Measurements from ENCODE around the gene ROBO4. TPM values are rescaled to one million over a fixed set of nuclear protein-coding genes. Genes with fewer than 3 reads are reported as not detected.

The ROBO4 gene
- total and polyA plus RNA-seq, 5 experiments from 2014 or later: 0.04 TPM; not detected in 4

DNA sequence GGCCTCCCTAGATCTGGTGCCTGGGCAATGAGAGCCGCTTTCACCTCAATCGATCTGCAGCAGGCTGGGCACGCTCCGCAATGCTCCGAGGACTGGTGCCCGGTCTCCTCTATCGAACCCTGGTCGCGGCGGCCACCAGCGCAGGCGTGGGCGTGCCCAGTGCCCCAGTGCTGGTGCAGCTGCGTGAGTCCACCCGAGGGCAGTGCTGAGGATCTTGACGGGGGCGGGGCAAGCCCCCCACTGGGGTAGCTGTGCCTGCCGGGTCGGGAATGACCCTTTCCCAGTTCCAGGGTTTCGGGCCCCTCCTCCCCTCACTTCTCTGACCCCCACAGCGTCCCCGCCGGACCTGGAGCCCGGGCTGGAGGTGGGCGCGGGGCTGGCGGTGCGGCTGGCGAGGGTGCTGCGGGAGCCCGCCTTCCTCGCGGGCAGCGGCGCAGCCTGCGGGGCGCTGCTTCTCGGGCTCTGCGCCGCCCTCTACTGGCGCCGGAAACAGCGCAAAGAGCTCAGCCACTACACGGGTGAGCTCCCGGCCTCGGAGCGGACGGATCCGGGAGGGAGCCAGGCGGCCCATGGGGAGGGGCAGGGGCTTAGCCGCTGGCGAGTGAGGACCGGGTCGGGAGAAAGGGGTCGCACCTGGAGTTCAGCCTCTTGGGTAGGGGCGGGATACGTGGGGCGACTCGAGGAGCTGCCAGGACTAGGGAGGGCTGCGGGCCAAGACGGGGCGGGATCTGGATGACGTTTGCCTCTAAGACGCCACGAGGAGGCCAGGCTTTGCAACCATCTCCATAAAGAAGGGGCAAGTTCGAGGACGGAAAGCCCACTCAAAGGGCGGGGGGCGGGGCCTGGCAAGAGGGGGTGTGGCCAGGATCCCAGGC, 21.5 kb downstream of the ROBO4 start:
- ATAC-seq (peak; percentile 94), DNase-seq (peak; percentile 62 to 90 (median 78))
- peak overlapping the region; percentile 53 to 98 (median 96) for H3K27ac Mint-ChIP-seq
- peaks cover 5 to 43% (median 22%) of the 10 kb centered on the region in 5 donors for H3K27me3 Mint-ChIP-seq
- no peaks in the 10 kb centered on the region for H3K9me3 Mint-ChIP-seq
- H3K4me1 Mint-ChIP-seq: peaks cover 18 to 44% (median 23%) of the 10 kb centered on the region in 4 donors
- H3K4me3 Mint-ChIP-seq: peak overlapping the region; percentile 74 to 96 (median 91)
- POLR2A ChIA-PET: interaction anchor here (0.6 to 3.8 kb wide), 14 partner anchors 10 to 253 kb away, joined by 3 to 49 read pairs (median 6); partner anchors contain the start of genes CCDC15, MSANTD2, ROBO3 and TBRG1
- H3K36me3 Mint-ChIP-seq: no peaks in the 10 kb centered on the region

DNA sequence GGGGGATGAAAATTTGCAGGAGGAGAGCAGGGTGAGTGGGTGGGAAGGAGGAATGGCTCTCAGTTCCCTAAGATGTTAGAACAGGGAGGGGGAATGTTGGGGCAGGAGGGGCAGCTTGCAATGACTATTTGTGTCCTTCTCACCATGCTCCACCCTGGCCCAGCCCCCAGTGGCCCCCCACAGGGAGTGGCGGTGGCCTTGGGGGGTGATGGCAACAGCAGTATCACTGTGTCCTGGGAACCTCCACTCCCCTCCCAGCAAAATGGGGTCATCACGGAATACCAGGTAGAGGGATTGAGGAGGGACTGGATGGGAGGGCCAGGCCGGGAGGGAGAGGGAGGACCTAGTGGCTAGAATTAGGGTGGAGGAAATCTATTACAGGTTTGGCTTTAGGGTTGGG, 22.3 kb downstream of the ROBO4 start:
- H3K36me3 Mint-ChIP-seq: no peaks in the 10 kb centered on the region
- no peaks in the 10 kb centered on the region for H3K9me3 Mint-ChIP-seq
- H3K27ac Mint-ChIP-seq: peak overlapping the region in 5 of 10 donors; percentile 20 to 93 (median 77)
- H3K4me1 Mint-ChIP-seq: peaks cover 18 to 39% (median 22%) of the 10 kb centered on the region in 4 donors
- peak overlapping the region; percentile 61 to 94 (median 78) for H3K4me3 Mint-ChIP-seq
- DNase-seq: no peak
- peaks cover 10 to 50% (median 26%) of the 10 kb centered on the region in 5 donors for H3K27me3 Mint-ChIP-seq
- no peak for ATAC-seq
- POLR2A ChIA-PET: interaction anchor here (1.5 to 3.8 kb wide), 3 partner anchors 45 to 79 kb away, joined by 11 to 49 read pairs (median 18); partner anchors contain the start of gene CCDC15

GRCh38 chr11:124874571-124875255, 23.0 kb downstream of the ROBO4 start:
- Mint-ChIP-seq H3K27me3 (peaks cover 16 to 57% (median 33%) of the 10 kb centered on the region in 5 donors), H3K4me3 (peak overlapping the region in 7 of 10 donors; percentile 14 to 78 (median 57)), H3K4me1 (peaks cover 16 to 39% (median 22%) of the 10 kb centered on the region in 4 donors), H3K9me3 (no peaks in the 10 kb centered on the region), H3K36me3 (no peaks in the 10 kb centered on the region), H3K27ac (peak overlapping the region in 2 of 10 donors; percentile 23 to 86)
- DNase-seq (no peak), ATAC-seq (no peak)
- POLR2A ChIA-PET: interaction anchor here (3.8 kb wide), 1 partner anchor 79 kb away, joined by 49 read pairs; the partner anchor contains the start of gene CCDC15

DNA sequence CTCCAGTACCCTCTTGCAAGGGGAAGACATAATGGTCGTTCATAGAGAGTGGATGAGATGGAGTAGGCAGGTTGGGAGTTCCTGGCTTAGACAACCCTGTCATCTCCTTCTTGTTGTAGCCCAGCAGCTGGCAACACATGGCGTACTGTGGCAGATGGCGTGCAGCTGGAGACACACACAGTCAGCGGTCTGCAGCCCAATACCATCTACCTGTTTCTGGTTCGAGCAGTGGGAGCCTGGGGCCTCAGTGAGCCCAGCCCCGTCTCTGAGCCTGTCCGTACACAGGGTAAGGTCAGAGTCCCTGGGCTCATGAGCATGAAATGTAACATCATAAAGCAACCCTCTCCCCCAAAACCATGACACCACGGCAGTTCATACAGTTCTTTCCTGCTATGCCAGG, 23.7 kb downstream of the ROBO4 start:
- no peak for DNase-seq
- H3K4me3 Mint-ChIP-seq: peak overlapping the region in 1 of 10 donors; percentile 19
- ATAC-seq: no peak
- H3K27me3 Mint-ChIP-seq: peaks cover 22 to 65% (median 39%) of the 10 kb centered on the region in 5 donors
- H3K4me1 Mint-ChIP-seq: peaks cover 21 to 40% (median 27%) of the 10 kb centered on the region in 4 donors
- no peaks in the 10 kb centered on the region for H3K9me3 Mint-ChIP-seq
- POLR2A ChIA-PET: no interaction called here
- no peaks in the 10 kb centered on the region for H3K36me3 Mint-ChIP-seq
- peak overlapping the region in 1 of 10 donors; percentile 44 for H3K27ac Mint-ChIP-seq

GRCh38 chr11:124872741-124873140, 24.9 kb downstream of the ROBO4 start:
- Mint-ChIP-seq H3K9me3 (no peaks in the 10 kb centered on the region), H3K27me3 (peaks cover 30 to 77% (median 51%) of the 10 kb centered on the region in 5 donors), H3K4me3 (no peak overlapping the region), H3K27ac (no peak overlapping the region), H3K36me3 (no peaks in the 10 kb centered on the region), H3K4me1 (peaks cover 23 to 48% (median 35%) of the 10 kb centered on the region in 4 donors)
- DNase-seq: no peak
- POLR2A ChIA-PET: no interaction called here
- no peak for ATAC-seq

DNA sequence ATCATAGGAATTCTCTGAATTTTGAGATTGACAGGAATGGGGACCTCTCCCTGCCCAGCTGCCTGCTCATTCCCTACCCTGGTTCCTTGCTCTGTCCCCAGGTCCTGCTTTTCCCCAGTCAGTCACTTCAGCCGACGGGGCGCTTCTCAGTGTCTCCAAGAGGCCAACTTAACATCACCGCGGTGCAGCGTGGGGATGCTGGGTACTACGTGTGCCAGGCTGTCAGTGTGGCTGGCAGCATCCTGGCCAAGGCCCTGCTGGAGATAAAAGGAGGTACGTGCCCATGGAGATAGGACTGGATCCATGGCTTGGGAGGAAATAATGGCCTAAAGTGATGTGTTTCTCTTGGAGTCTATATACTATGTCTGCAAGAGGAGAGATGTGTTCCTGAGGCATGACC, 25.4 kb downstream of the ROBO4 start:
- H3K27me3 Mint-ChIP-seq: peaks cover 33 to 82% (median 56%) of the 10 kb centered on the region in 5 donors
- no peak for DNase-seq
- H3K9me3 Mint-ChIP-seq: no peaks in the 10 kb centered on the region
- peaks cover 22 to 48% (median 34%) of the 10 kb centered on the region in 4 donors for H3K4me1 Mint-ChIP-seq
- H3K36me3 Mint-ChIP-seq: no peaks in the 10 kb centered on the region
- no peak overlapping the region for H3K27ac Mint-ChIP-seq
- ATAC-seq: no peak
- H3K4me3 Mint-ChIP-seq: no peak overlapping the region
- POLR2A ChIA-PET: no interaction called here

- POLR2A ChIA-PET: interaction anchor here (1.1 kb wide), 1 partner anchor 83 kb away, joined by 3 read pairs; no protein-coding TSS in a partner anchor
- Mint-ChIP-seq H3K36me3 (no peaks in the 10 kb centered on the region), H3K9me3 (no peaks in the 10 kb centered on the region), H3K27ac (no peak overlapping the region), H3K27me3 (peaks cover 42 to 92% (median 71%) of the 10 kb centered on the region in 5 donors), H3K4me1 (peaks cover 21 to 52% (median 34%) of the 10 kb centered on the region in 4 donors), H3K4me3 (no peak overlapping the region)
- DNase-seq (no peak), ATAC-seq (no peak)
These were observed 27.2 kb downstream of the ROBO4 start for GRCh38 chr11:124870430-124870829.

DNA sequence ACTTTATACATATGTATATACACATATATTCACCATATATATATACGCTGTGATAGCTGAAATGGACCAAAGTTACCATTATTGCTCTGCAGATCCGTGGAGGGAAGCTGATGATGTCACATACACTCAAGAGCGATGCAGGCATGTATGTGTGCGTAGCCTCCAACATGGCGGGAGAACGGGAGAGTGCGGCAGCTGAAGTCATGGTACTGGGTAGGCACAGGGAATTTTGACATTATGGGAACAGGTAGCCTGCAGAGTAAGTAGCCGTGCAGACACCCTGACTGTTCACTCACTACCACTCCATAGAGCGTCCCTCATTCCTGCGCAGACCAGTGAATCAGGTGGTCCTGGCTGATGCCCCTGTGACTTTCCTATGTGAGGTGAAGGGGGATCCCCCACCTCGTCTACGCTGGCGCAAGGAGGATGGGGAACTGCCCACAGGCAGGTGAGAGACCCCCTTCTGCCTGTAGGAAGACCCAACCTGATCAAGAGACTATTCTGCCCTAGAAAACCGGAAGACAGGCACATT, 27.7 kb downstream of the ROBO4 start:
- H3K4me3 Mint-ChIP-seq: peak overlapping the region in 1 of 10 donors; percentile 24
- no peaks in the 10 kb centered on the region for H3K36me3 Mint-ChIP-seq
- H3K27me3 Mint-ChIP-seq: peaks cover 42 to 87% (median 71%) of the 10 kb centered on the region in 5 donors
- DNase-seq: no peak
- POLR2A ChIA-PET: interaction anchor here (0.6 to 1.1 kb wide), 2 partner anchors 84 to 106 kb away, joined by 3 read pairs; no protein-coding TSS in a partner anchor
- no peak for ATAC-seq
- no peak overlapping the region for H3K27ac Mint-ChIP-seq
- no peaks in the 10 kb centered on the region for H3K9me3 Mint-ChIP-seq
- peaks cover 20 to 49% (median 35%) of the 10 kb centered on the region in 4 donors for H3K4me1 Mint-ChIP-seq

DNA sequence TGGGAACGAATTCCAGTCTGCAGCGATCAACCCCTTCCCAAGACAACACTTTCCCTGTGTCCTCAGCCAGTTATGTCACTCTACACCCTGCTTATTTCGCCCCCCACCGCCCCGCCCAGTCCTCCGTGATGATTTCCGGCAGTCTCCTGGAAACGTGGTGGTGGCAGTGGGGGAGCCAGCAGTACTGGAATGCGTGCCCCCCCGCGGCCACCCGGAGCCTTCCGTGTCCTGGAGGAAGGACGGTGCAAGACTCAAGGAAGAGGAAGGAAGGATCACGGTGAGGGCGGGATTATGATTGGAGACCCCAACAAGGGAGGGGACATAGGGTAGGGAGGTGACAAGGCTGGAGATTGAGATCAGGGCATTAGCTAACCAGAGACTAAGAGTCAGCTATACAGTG, 28.3 kb downstream of the ROBO4 start:
- no peaks in the 10 kb centered on the region for H3K9me3 Mint-ChIP-seq
- peaks cover 44 to 87% (median 68%) of the 10 kb centered on the region in 5 donors for H3K27me3 Mint-ChIP-seq
- H3K4me3 Mint-ChIP-seq: peak overlapping the region; percentile 24 to 75 (median 58)
- no peak for DNase-seq
- H3K36me3 Mint-ChIP-seq: no peaks in the 10 kb centered on the region
- ATAC-seq: no peak
- peaks cover 20 to 50% (median 39%) of the 10 kb centered on the region in 4 donors for H3K4me1 Mint-ChIP-seq
- H3K27ac Mint-ChIP-seq: peak overlapping the region in 1 of 10 donors; percentile 19
- POLR2A ChIA-PET: interaction anchor here (0.6 kb wide), 1 partner anchor 106 kb away, joined by 3 read pairs; no protein-coding TSS in a partner anchor

DNA sequence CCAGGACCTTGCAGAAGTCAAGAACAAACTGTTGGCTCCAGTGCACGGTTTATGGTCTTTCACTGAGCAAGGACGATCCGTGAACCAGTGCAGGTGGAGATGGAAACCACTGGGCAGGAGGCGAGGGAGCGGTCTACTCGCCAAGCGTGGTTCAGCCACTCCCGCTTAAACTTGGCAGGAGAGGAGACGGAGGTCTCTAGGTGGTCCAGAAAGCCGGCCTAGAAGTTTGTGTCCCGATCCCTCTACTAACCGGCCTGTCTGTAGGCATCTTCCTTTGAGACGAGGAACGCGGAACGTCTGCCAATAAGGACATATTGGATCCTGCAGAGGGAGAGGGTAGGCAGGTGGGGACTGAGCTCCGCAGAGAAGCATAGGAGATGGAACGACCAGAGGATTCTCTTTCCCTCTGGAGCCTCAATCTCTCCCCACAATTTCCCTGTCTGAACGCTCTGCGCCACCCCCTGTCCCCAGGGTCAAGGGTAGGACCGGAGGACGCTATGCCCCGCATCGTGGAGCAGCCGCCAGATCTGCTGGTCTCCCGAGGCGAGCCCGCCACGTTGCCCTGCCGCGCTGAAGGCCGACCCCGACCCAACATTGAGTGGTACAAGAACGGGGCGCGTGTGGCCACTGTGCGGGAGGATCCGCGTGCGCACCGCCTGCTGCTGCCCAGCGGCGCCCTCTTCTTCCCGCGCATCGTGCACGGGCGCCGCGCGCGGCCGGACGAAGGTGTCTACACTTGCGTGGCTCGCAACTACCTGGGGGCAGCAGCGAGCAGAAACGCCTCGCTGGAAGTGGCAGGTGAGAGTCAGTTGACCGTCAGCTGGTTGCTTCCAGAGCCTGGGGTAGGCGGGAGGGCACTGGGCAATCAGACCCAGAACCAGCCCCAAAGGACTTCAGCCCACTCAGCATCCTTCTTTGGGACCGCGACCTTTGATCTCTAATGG, 29.1 kb downstream of the ROBO4 start:
- POLR2A ChIA-PET: no interaction called here
- H3K9me3 Mint-ChIP-seq: no peaks in the 10 kb centered on the region

DNA sequence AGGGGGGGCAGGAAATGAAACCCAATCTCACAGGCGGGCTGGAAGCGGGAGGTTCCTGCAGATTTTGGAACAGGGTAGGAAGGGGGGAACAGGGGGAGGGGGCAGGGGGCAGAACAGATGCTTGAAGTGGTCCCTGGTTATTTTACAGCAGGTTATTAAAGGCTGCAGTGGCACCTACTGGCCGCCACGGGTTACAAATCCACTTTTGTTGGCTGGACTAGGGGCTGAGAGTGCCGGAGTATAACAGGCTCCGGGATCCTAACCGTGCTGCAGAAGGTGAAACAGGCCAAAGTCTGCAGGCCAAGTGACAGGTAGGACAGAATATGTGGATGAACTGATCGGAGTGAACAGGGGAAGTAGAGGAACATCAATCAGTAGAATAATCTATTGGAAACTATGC, 30.0 kb downstream of the ROBO4 start:
- Mint-ChIP-seq H3K27ac (no peak overlapping the region), H3K4me3 (peak overlapping the region in 2 of 10 donors; percentile 57 to 65), H3K36me3 (peaks cover 0 to 2% (median 0%) of the 10 kb centered on the region in 3 donors), H3K4me1 (peaks cover 29 to 66% (median 51%) of the 10 kb centered on the region in 4 donors), H3K27me3 (peaks cover 53 to 89% (median 70%) of the 10 kb centered on the region in 5 donors), H3K9me3 (no peaks in the 10 kb centered on the region)
- ATAC-seq (no peak), DNase-seq (no peak)
- POLR2A ChIA-PET: interaction anchor here (2.8 kb wide), 1 partner anchor 9 kb away, joined by 18 read pairs; no protein-coding TSS in a partner anchor

More for the DNA sequence above, 29.1 kb downstream of the ROBO4 start:
- H3K27me3 Mint-ChIP-seq: peaks cover 46 to 89% (median 70%) of the 10 kb centered on the region in 5 donors
- H3K36me3 Mint-ChIP-seq: peaks cover 0 to 2% (median 0%) of the 10 kb centered on the region in 3 donors
- no peak for DNase-seq
- ATAC-seq: peak in 1 of 2 donors; percentile 46
- H3K4me1 Mint-ChIP-seq: peaks cover 23 to 57% (median 42%) of the 10 kb centered on the region in 4 donors
- H3K27ac Mint-ChIP-seq: no peak overlapping the region
- peak overlapping the region; percentile 24 to 75 (median 62) for H3K4me3 Mint-ChIP-seq

All from naive thymus-derived CD8-positive, alpha-beta T cell (primary cell).